T-helper 2 cell treated with Interferon-gamma antibody and Interleukin-4, amounts not matched to agents 5 μg/mL and 100 μg/mL, for 36 hours (primary cell): ENCODE measurements around the gene PATL2.
"Not testable (repeated sequence)": the region's sequence is repeated elsewhere in the genome, so short reads cannot be mapped to it uniquely, and the experiment has no call there.

Source experiments
- DNase-seq: peaks from one replicate; pipeline ENCODE4 v3.0.0; 2021; ENCODE audit warnings: low spot score
- H3K27ac Mint-ChIP-seq: one replicate; pipeline ENCODE4 v1.8.0; 2021; ENCODE audit warnings: mild to moderate bottlenecking, mixed read lengths
- H3K27me3 Mint-ChIP-seq: one replicate; pipeline ENCODE4 v1.8.0; 2021; ENCODE audit warnings: low read depth, mixed read lengths
- H3K36me3 Mint-ChIP-seq: one replicate; pipeline ENCODE4 v1.8.0; 2021; ENCODE audit warnings: low read depth, mixed read lengths
- H3K4me1 Mint-ChIP-seq: one replicate; pipeline ENCODE4 v1.8.0; 2021; ENCODE audit warnings: low read depth, mixed read lengths
- H3K4me3 Mint-ChIP-seq: one replicate; pipeline ENCODE4 v1.8.0; 2022; ENCODE audit warnings: mild to moderate bottlenecking, moderate library complexity, mixed read lengths
- H3K9me3 Mint-ChIP-seq: one replicate; pipeline ENCODE4 v1.8.0; 2021; ENCODE audit warnings: mixed read lengths

PATL2 gene

DNA sequence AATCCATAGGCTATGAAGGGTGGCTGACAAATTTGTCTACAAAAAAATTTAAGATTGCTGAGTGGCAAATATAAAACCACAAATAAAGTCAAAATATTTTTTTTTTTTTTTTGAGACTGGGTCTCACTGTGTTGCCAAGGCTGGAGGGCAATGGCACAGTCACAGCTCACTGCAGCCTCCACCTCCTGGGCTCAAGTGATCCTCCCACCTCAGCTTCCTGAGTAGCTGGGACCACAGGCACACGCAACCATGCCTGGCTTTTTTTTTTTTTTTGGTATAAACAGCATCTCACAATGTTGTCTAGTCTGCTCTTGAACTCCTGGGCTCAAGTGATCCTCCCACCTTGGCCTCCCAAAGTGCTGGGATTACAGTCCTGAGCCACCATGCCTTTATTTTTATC lies 20.9 kb downstream of the PATL2 start:
- Mint-ChIP-seq H3K36me3 (peaks cover 33% of the 10 kb centered on the region), H3K4me1 (peaks cover 33% of the 10 kb centered on the region), H3K4me3 (peak overlapping the region; percentile 26)

DNA sequence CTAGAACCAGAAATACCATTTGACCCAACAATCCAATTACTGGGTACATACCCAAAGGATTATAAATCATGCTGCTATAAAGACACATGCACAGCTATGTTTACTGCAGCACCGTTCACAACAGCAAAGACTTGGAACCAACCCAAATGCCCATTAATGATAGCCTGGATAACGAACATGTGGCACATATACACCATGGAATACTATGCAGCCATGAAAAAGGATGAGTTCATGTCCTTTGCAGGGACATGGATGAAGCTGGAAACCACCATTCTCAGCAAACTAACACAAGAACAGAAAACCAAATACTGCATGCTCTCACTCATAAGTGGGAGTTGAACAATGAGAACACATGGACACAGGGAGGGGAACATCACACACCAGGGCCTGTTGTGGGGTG lies 21.8 kb downstream of the PATL2 start:
- H3K27me3 Mint-ChIP-seq, H3K4me3 Mint-ChIP-seq, H3K27ac Mint-ChIP-seq, DNase-seq: not testable (repeated sequence)
- H3K4me1 Mint-ChIP-seq, result peaks cover 34% of the 10 kb centered on the region
- H3K36me3 Mint-ChIP-seq, result peaks cover 40% of the 10 kb centered on the region
- H3K9me3 Mint-ChIP-seq, result peaks cover 46% of the 10 kb centered on the region

More for the DNA sequence above, 20.9 kb downstream of the PATL2 start:
- DNase-seq, H3K27ac Mint-ChIP-seq, H3K27me3 Mint-ChIP-seq: not testable (repeated sequence)
- peaks cover 39% of the 10 kb centered on the region for H3K9me3 Mint-ChIP-seq

DNA sequence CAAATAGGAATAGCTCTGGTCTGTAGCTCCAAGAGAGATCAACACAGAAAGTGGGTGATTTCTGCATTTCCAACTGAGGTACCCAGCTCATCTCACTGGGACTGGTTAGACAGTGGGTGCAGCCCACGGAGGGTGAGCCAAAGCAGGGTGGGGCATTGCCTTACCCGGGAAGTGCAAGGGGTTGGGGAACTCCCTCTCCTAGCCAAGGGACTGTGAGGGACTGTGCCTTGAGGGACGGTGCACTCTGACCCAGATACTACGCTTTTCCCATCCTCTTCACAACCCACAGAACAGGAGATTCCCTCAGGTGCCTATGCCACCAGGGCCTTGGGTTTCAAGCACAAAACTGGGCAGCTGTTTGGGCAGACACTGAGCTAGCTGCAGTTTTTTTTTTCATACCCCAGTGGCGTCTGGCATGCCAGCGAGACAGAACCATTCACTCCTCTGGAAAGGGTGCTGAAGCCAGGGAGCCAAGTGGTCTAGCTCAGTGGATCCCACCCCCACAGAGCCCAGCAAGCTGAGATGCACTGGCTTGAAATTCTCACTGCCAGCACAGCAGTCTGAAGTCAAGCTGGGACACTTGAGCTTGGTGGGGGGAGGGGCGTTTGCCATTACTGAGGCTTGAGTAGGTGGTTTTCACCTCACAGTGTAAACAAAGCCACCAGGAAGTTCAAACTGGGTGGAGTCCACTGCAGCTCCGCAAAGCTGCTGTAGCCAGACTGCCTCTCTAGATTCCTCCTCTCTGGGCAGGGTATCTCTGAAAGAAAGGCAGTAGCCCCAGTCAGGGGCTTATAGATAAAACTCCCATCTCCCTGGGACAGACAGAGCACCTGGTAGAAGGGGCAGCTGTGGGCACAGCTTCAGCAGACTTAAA lies 28.1 kb downstream of the PATL2 start:
- peaks cover 53% of the 10 kb centered on the region for H3K36me3 Mint-ChIP-seq
- peaks cover 69% of the 10 kb centered on the region for H3K4me1 Mint-ChIP-seq
- H3K9me3 Mint-ChIP-seq, result peaks cover 49% of the 10 kb centered on the region
- peak overlapping the region; percentile 86 for H3K27ac Mint-ChIP-seq
- DNase-seq, result peak; percentile 79
- not testable (repeated sequence) for H3K27me3 Mint-ChIP-seq
- H3K4me3 Mint-ChIP-seq, result peak overlapping the region; percentile 77

DNA sequence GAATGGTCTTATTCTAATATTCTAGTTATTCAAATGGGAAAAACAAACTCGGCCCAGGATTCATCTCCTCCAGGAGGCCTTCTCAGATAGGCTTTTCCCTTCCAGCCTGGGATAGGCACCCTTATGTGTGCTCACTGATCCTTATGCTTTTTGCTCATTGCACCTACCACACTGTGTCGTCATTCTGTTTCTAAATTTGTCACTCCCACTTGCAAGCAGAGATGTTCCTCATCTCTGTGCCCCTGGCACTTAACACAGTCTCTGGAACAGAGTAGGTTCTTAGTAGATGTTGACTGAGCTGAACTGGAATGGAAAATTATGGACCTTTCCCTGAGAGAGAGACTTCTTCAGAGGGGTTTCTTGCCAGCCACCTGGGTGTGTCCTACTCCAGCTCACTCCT lies 28.9 kb downstream of the PATL2 start:
- DNase-seq, result no peak
- peak overlapping the region; percentile 77 for H3K4me3 Mint-ChIP-seq
- no peaks in the 10 kb centered on the region for H3K27me3 Mint-ChIP-seq
- H3K36me3 Mint-ChIP-seq, result peaks cover 47% of the 10 kb centered on the region
- H3K4me1 Mint-ChIP-seq, result peaks cover 69% of the 10 kb centered on the region
- peak overlapping the region; percentile 86 for H3K27ac Mint-ChIP-seq
- peaks cover 42% of the 10 kb centered on the region for H3K9me3 Mint-ChIP-seq

DNA sequence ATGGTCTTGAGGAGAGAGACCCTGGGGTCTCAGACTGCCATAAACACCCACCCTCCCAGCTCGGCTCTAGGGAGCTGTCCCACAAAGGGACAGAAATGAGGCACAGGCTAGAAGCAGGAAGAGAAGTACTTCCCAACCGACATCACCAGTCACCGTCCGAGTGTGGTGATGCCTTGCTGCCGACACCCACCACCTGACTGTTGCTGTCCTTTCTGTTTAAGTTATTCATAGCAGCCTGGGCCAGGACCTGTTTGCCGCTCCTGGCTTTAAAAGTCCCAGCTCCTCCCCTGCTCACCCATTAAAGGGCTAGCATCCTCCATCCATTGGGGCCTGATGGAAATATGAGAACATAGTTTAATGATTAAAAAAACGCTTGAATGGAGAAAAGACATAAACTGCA lies 34.4 kb downstream of the PATL2 start:
- Mint-ChIP-seq H3K4me3 (peak overlapping the region; percentile 68), H3K27me3 (no peaks in the 10 kb centered on the region), H3K27ac (peak overlapping the region; percentile 87), H3K9me3 (peaks cover 9% of the 10 kb centered on the region), H3K36me3 (peaks cover 21% of the 10 kb centered on the region), H3K4me1 (peaks cover 64% of the 10 kb centered on the region)
- peak; percentile 56 for DNase-seq

DNA sequence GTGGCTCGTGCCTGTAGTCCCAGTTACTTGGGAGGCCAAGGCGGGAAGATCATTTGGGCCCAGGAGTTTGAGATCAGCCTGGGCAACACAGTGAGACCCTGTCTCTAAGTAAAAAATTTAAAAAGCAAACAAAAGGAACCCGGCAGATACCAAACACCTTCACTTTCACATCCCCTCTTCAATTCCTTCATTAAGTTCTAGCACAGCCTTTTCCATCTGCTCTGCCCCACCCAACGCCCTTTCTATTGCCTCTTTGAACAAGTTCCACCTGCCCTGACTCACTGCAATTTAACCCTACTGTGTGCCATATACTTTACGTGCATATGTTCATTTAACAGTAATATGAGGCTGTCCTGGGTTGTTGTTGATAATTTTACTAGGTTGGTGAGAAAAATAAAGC lies 35.2 kb downstream of the PATL2 start:
- Mint-ChIP-seq H3K4me3 (peak overlapping the region; percentile 68), H3K9me3 (peaks cover 9% of the 10 kb centered on the region), H3K27ac (peak overlapping the region; percentile 87), H3K4me1 (peaks cover 63% of the 10 kb centered on the region), H3K36me3 (peaks cover 19% of the 10 kb centered on the region), H3K27me3 (no peaks in the 10 kb centered on the region)
- no peak for DNase-seq

DNA sequence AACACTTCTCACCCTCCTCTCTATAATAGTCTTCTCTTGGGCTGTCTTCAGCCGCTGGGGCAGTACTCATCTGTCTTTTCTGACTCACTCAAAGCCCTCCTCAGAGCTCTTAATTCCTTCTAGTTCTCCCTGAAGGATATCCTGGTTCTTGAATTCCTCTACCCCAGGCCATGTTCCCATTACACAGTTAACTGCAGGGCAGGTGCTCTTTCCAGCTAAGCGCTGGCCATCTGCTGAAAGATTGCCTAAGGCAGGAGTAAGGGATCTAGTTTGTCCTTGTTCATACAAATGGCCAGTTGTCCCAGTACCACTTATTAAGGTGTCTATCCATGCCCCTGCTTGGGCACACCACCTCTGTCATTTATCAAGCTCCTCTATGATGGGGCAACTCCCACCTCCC lies 37.5 kb downstream of the PATL2 start:
- no peak overlapping the region for H3K27ac Mint-ChIP-seq
- H3K36me3 Mint-ChIP-seq, result peaks cover 14% of the 10 kb centered on the region

DNA sequence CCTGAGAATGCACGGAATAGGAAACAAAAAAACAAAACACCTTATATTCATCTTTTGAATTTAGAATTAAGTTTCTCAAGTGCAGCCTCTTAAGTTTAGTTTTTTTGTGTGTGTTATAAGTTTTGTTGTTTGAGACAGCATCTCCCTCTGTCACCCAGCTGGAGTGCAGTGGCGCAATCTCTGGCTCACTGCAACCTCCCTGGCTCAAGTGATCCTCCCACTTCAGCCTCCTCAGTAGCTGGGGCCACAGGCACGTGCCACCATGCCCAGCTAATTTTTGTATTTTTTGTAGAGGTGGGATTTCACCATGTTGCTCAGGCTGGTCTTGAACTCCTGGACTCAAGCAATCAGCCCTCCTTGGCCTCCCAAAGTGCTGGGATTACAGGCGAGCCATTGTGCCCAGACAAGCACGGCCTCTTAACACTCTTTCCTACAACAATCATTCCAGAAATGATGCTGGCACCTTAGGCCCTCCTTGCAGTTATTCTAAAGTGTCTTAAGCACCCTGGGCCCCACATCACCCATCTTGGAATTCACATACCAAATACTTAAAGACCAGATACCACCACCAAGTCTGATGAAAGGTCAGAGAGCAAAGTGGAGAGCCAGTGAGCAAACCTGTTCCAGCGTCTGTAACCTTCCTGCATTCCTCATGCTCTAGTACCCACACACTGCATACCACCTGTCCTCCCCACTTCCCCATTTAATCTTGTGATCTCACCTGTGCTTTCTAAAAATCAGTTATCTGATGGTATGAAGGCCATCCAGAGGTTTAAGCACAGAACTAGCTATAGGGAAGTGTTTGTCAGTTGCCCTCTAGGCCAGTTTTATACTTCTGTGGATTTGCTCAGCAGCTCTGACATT lies 40.8 kb downstream of the PATL2 start:
- H3K27ac Mint-ChIP-seq, result peak overlapping the region; percentile 48
- H3K4me3 Mint-ChIP-seq, result peak overlapping the region; percentile 27

More for the DNA sequence above, 37.5 kb downstream of the PATL2 start:
- Mint-ChIP-seq H3K4me1 (peaks cover 63% of the 10 kb centered on the region), H3K4me3 (no peak overlapping the region), H3K9me3 (peaks cover 4% of the 10 kb centered on the region), H3K27me3 (no peaks in the 10 kb centered on the region)
- no peak for DNase-seq

DNA sequence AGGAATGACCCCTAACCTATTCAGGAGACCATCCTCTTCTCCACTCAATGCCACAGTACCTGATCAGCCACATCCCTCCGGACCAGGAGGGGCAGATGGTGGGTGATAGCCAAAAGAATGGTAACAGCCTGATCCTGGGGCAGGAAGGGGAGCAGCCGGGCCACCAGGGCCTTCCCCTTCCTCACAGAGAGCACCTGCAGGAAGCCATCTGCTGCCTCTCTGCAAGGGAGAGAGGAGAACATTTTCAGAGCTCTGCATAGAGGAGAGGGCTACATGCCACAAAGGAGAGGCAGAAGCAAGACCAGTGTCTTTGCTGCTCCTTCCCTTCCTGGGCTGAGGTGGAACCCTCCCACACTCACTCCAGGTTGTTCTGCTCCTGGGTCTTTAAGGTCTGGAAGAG lies 42.2 kb downstream of the PATL2 start:
- Mint-ChIP-seq H3K4me1 (peaks cover 65% of the 10 kb centered on the region), H3K36me3 (peaks cover 12% of the 10 kb centered on the region), H3K27ac (no peak overlapping the region), H3K9me3 (no peaks in the 10 kb centered on the region), H3K27me3 (no peaks in the 10 kb centered on the region), H3K4me3 (no peak overlapping the region)
- DNase-seq, result no peak

More for the DNA sequence above, 40.8 kb downstream of the PATL2 start:
- Mint-ChIP-seq H3K27me3 (no peaks in the 10 kb centered on the region), H3K36me3 (peaks cover 13% of the 10 kb centered on the region), H3K9me3 (no peaks in the 10 kb centered on the region), H3K4me1 (peaks cover 64% of the 10 kb centered on the region)
- no peak for DNase-seq

DNA sequence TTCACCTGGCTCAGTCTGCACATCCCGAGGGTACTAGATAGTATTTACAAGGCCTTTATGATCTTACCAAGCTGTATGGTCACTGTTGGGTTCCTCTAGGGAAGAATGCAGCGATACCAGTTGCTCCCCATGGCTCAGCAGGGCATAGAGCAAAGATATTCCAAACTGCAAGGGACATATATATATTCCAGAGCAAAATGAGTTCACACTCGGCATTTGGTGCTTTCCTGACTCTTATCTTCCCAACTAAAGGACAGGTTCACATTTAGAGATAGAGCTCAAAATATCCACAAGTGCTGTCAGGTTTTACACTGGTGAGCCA lies 44.1 kb downstream of the PATL2 start:
- peak overlapping the region; percentile 87 for H3K27ac Mint-ChIP-seq
- H3K9me3 Mint-ChIP-seq, result no peaks in the 10 kb centered on the region
- peaks cover 12% of the 10 kb centered on the region for H3K36me3 Mint-ChIP-seq
- no peaks in the 10 kb centered on the region for H3K27me3 Mint-ChIP-seq
- peaks cover 63% of the 10 kb centered on the region for H3K4me1 Mint-ChIP-seq
- DNase-seq, result no peak
- H3K4me3 Mint-ChIP-seq, result peak overlapping the region; percentile 80

DNA sequence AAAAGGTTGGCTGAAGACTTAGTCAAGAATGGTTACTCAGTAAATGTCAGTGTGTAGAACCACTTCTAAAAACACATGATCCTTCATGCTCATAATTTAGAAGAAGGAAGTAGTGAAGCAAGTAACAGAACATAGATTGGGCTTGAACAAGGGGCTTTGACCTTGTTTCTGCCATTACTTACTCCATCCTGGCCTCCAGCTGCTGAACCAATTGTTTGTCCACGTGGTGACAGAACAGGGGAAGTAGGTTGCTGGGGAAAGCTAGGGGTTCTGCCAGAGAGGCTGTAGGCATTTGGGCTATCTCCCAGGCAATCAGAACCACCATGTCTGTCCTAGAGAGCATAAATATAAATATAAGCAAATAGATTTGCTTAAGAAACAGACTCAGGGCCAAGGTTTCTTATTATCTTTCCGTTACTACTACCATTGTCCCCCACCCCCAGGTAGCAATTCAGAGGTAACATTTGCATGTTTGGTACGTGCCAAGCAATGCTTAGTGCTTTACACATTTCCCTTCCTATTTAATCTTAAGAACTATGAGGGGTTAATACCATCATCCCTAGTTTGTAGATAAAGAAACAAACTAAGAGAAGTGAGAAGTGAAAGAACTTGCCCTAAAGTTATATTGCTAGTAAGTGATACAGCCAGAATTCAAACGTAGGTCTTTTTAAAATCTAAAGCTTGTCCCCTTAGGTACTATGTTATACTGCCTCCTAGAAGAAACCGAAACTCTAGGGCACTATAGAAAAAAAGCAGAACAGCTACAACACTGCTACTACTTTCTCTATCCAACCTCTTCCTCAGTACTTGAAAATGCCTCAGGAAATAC lies 44.7 kb downstream of the PATL2 start:
- DNase-seq, result no peak
- Mint-ChIP-seq H3K4me3 (peak overlapping the region; percentile 80), H3K27me3 (no peaks in the 10 kb centered on the region), H3K27ac (peak overlapping the region; percentile 87), H3K36me3 (peaks cover 10% of the 10 kb centered on the region), H3K4me1 (peaks cover 64% of the 10 kb centered on the region), H3K9me3 (no peaks in the 10 kb centered on the region)

DNA sequence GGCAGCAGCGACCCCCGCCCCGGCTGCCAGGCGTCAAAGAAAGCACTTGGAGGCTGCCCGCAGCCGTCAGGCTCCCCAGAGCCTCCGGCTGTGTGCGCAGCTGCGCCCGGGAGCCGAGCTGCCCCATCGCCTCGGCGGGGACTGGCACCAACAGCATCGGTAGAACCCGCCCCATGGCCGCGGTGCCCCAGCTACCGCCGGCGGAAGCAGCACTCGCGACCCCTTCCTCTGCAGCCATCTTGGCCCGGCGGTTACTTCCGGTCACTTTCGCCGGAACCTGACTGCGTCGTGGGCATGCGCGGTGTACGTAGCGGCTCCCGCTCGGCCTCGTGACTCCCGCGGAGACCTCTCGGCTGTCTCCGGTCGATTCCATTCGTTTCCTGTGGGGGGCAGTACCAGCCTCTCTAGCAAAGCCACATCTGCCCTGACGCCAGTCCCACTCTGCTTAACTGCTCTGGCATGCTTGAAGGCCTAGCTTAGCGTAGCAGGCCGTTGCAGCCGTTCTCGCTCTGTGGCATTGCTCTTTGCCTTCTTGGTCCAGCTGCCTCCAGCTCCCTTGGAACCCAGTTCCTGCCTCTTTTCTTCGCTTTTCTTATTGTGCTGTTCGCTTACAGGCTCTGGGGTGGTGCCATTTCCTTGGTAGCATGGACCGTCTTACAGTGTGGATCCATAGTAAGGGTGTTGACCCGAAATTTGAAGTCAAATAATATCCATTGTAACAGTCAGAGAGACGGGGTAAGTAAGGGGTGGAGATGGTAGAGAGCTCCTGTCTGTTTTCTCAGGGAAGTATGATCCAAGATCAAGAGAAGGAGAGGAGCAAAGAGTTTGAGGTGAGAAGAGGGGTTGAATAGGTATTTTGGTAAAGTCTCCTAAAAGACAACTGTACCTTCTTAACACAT lies 47.5 kb downstream of the PATL2 start, which contains the start of gene SPG11:
Gene SPG11, minus strand, starts transcription at position 253 of the 899 bp plus-strand sequence. Its CDS starts 15 bp downstream, at position 238.
- no peaks in the 10 kb centered on the region for H3K27me3 Mint-ChIP-seq
- H3K4me1 Mint-ChIP-seq, result peaks cover 56% of the 10 kb centered on the region
- H3K4me3 Mint-ChIP-seq, result peak within 1 kb of the TSS; percentile 84
- H3K36me3 Mint-ChIP-seq, result peaks cover 16% of the 10 kb centered on the region
- no peaks in the 10 kb centered on the region for H3K9me3 Mint-ChIP-seq
- peak; percentile 95 for DNase-seq
- H3K27ac Mint-ChIP-seq, result peak within 1 kb of the TSS; percentile 94
